Transverse colon (tissue), 3 donors: ENCODE data around the gene SLC10A6.

ENCODE experiments used
- EP300 ChIP-seq: sonication (generic); formaldehyde crosslinking; IDR thresholded peaks from one replicate; pipeline ENCODE4 v1.6.1; 2017; ENCODE audit warnings: antibody characterized with exemption, low read depth
- POLR2A ChIP-seq: fragments of 450-650 bp; IDR thresholded peaks from one replicate; pipeline ENCODE4 v1.6.1; 2016; ENCODE audit warnings: antibody characterized with exemption, mild to moderate bottlenecking, moderate library complexity
- TF ChIP-seq, protein P1 (sequence below), 5 experiments: fragments of 200-600 bp in 3 of 5; fragments of 450-650 bp in 2 of 5; sonication (generic) in 3 of 5; IDR thresholded peaks; 1 replicate in 2 of 5; 2 replicates in 3 of 5; pipeline ENCODE4 v1.5.1; 2016 to 2017; ENCODE audit warnings: antibody characterized with exemption in 5 of 5, inconsistent platforms in 3 of 5, mild to moderate bottlenecking in 2 of 5, moderate library complexity in 1 of 5

DNA sequence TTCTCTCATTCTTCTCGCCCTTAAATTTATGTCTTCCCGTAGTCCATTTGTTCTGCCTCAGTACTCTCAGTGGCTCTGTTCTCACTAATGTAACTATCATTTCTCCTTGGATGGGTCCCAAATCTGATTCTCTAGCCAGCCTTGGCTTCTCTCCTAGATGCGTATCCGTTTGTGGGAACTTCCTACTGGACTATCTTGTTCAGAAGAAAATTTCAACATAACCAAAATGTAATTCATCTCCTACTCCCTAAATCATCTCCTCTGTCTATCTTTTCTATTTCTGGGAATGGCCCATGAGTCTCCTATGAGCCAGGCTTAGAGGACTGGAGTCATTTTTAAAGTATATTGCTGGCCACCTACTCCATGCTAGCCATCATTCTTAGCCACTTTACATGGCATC lies 47.4 kb upstream of the SLC10A6 start:
- TF ChIP-seq, protein P1, sequence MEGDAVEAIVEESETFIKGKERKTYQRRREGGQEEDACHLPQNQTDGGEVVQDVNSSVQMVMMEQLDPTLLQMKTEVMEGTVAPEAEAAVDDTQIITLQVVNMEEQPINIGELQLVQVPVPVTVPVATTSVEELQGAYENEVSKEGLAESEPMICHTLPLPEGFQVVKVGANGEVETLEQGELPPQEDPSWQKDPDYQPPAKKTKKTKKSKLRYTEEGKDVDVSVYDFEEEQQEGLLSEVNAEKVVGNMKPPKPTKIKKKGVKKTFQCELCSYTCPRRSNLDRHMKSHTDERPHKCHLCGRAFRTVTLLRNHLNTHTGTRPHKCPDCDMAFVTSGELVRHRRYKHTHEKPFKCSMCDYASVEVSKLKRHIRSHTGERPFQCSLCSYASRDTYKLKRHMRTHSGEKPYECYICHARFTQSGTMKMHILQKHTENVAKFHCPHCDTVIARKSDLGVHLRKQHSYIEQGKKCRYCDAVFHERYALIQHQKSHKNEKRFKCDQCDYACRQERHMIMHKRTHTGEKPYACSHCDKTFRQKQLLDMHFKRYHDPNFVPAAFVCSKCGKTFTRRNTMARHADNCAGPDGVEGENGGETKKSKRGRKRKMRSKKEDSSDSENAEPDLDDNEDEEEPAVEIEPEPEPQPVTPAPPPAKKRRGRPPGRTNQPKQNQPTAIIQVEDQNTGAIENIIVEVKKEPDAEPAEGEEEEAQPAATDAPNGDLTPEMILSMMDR (IDR thresholded peaks at IDR 0.05) = no peak
- no peak for TF ChIP-seq EP300
- no peak for TF ChIP-seq POLR2A
